Transverse colon (tissue), 3 donors: ENCODE data around the gene CMTM2.

ENCODE experiments used
- CTCF ChIP-seq, 5 experiments: fragments of 200-600 bp in 3 of 5; fragments of 450-650 bp in 2 of 5; sonication (generic) in 3 of 5; IDR thresholded peaks; 1 replicate in 2 of 5; 2 replicates in 3 of 5; pipeline ENCODE4 v1.5.1; 2016 to 2017; ENCODE audit warnings: antibody characterized with exemption in 5 of 5, inconsistent platforms in 3 of 5, mild to moderate bottlenecking in 2 of 5, moderate library complexity in 1 of 5
- EP300 ChIP-seq: sonication (generic); formaldehyde crosslinking; IDR thresholded peaks from one replicate; pipeline ENCODE4 v1.6.1; 2017; ENCODE audit warnings: antibody characterized with exemption, low read depth
- POLR2A ChIP-seq: fragments of 450-650 bp; IDR thresholded peaks from one replicate; pipeline ENCODE4 v1.6.1; 2016; ENCODE audit warnings: antibody characterized with exemption, mild to moderate bottlenecking, moderate library complexity

- TF ChIP-seq POLR2A (no peak), EP300 (no peak), CTCF (IDR thresholded peaks at IDR 0.05) (no peak)
These were observed 31.0 kb downstream of the CMTM2 start for GRCh38 chr16:66610111-66610820.
